CD14-positive monocyte (primary cell): ENCODE results near the gene ZNF506. TPM values are rescaled to one million over a fixed set of nuclear protein-coding genes. Genes with fewer than 3 reads are reported as not detected.
A peak's percentile ranks its signal among the peaks of the same experiment; 100 is the strongest.

Experiments
- DNase-seq, 3 donors: peaks; one replicate each; pipeline ENCODE4 v3.0.0-alpha.2; 2011 to 2022
- H2AFZ ChIP-seq: 2 replicates; pipeline ENCODE4 v1.6.0; 2012; ENCODE audit warnings: mild to moderate bottlenecking, low read depth, low read length, inconsistent platforms; ENCODE audit not compliant: insufficient read depth, poor library complexity, severe bottlenecking
- H3K27ac ChIP-seq, 2 donors: 1 replicate in 1 of 2; 2 replicates in 1 of 2; pipeline ENCODE4 v1.5.1; 2012 to 2013; ENCODE audit warnings: low read length in 2 of 2, control low read depth in 1 of 2, inconsistent platforms in 1 of 2, low read depth in 1 of 2, mild to moderate bottlenecking in 1 of 2
- H3K27me3 ChIP-seq, 2 donors: one replicate each; pipeline versions ENCODE4 v1.6.0 to v1.6.1; 2011 to 2013; ENCODE audit warnings: low read length in 2 of 2; ENCODE audit not compliant: control insufficient read depth in 2 of 2, insufficient read depth in 2 of 2
- H3K36me3 ChIP-seq, 2 donors: replicated peaks in 1 of 2; 1 replicate in 1 of 2; 2 replicates in 1 of 2; pipeline versions ENCODE4 v1.5.1 to v1.6.1; 2012 to 2013; ENCODE audit warnings: low read length in 2 of 2, control low read depth in 1 of 2, inconsistent platforms in 1 of 2, mild to moderate bottlenecking in 1 of 2; ENCODE audit not compliant: insufficient read depth in 2 of 2, control insufficient read depth in 1 of 2
- H3K4me1 ChIP-seq, 2 donors: 1 replicate in 1 of 2; 2 replicates in 1 of 2; pipeline versions ENCODE4 v1.5.1 to v1.6.1; 2012 to 2013; ENCODE audit warnings: low read length in 2 of 2, control low read depth in 1 of 2, inconsistent platforms in 1 of 2, mild to moderate bottlenecking in 1 of 2, moderate library complexity in 1 of 2; ENCODE audit not compliant: insufficient read depth in 2 of 2, control insufficient read depth in 1 of 2
- H3K4me2 ChIP-seq: replicated peaks from 2 replicates; pipeline ENCODE3; 2012; ENCODE audit warnings: low read length, moderate library complexity, mild to moderate bottlenecking; ENCODE audit not compliant: poor library complexity, severe bottlenecking; ENCODE audit errors: extremely low read depth
- H3K4me3 ChIP-seq, 3 experiments: fragments of 200-600 bp in 1 of 3; sonication (generic) in 1 of 3; replicated peaks in 1 of 3; 1 replicate in 2 of 3; 2 replicates in 1 of 3; pipeline ENCODE4 v1.5.1; 2011 to 2013; ENCODE audit warnings: low read length in 3 of 3, mild to moderate bottlenecking in 3 of 3, control low read depth in 2 of 3, low read depth in 2 of 3, inconsistent platforms in 1 of 3, moderate library complexity in 1 of 3
- H3K79me2 ChIP-seq: 2 replicates; pipeline ENCODE4 v1.6.0; 2012; ENCODE audit warnings: mild to moderate bottlenecking, control low read depth, inconsistent platforms, low read length, moderate library complexity; ENCODE audit not compliant: insufficient read depth
- H3K9ac ChIP-seq: 2 replicates; pipeline ENCODE4 v1.6.0; 2017; ENCODE audit warnings: low read length, mild to moderate bottlenecking; ENCODE audit not compliant: insufficient read depth, poor library complexity, severe bottlenecking
- H3K9me3 ChIP-seq, 2 donors: replicated peaks in 1 of 2; 1 replicate in 1 of 2; 2 replicates in 1 of 2; pipeline versions ENCODE4 v1.5.1 to v1.6.1; 2012 to 2013; ENCODE audit warnings: low read length in 2 of 2, control low read depth in 1 of 2; ENCODE audit not compliant: control insufficient read depth in 1 of 2, insufficient read depth in 1 of 2
- H4K20me1 ChIP-seq: 2 replicates; pipeline ENCODE4 v1.6.0; 2012; ENCODE audit warnings: mild to moderate bottlenecking, low read length, control low read depth, moderate library complexity; ENCODE audit not compliant: insufficient read depth
- H3K27ac Mint-ChIP-seq, 7 donors: one replicate each; pipeline ENCODE4 v1.8.0; 2020; ENCODE audit warnings: mild to moderate bottlenecking in 7 of 7, mixed read lengths in 7 of 7, moderate library complexity in 6 of 7, inconsistent platforms in 2 of 7
- H3K27me3 Mint-ChIP-seq, 3 donors: one replicate each; pipeline ENCODE4 v1.8.0; 2021 to 2022; ENCODE audit warnings: low read depth in 3 of 3, mild to moderate bottlenecking in 3 of 3, mixed read lengths in 3 of 3, moderate library complexity in 3 of 3, inconsistent platforms in 1 of 3
- H3K36me3 Mint-ChIP-seq, 2 donors: one replicate each; pipeline ENCODE4 v1.8.0; 2020; ENCODE audit warnings: mixed read lengths in 2 of 2, inconsistent platforms in 1 of 2, mild to moderate bottlenecking in 1 of 2
- H3K4me1 Mint-ChIP-seq: one replicate; pipeline ENCODE4 v1.8.0; 2020; ENCODE audit warnings: mild to moderate bottlenecking, mixed read lengths
- H3K4me3 Mint-ChIP-seq, 2 donors: one replicate each; pipeline ENCODE4 v1.8.0; 2020; ENCODE audit warnings: mild to moderate bottlenecking in 2 of 2, mixed read lengths in 2 of 2, moderate library complexity in 1 of 2
- H3K9me3 Mint-ChIP-seq, 7 donors: one replicate each; pipeline ENCODE4 v1.8.0; 2020 to 2022; ENCODE audit warnings: mixed read lengths in 7 of 7, mild to moderate bottlenecking in 6 of 7, moderate library complexity in 6 of 7, inconsistent platforms in 2 of 7
- WGBS: methylation state at CpG from one replicate; pipeline ENCODE4 v1.1.5; 2013; ENCODE audit warnings: missing lambda C conversion rate; ENCODE audit not compliant: insufficient coverage; 5-methylcytosine and 5-hydroxymethylcytosine counted together
- intact Hi-C, 2 donors: fragments of 100-400 bp; cut with micrococcal nuclease; formaldehyde crosslinking; loops; one replicate each; pipeline versions ENCODE4 v1.15.0 to v1.15.1; 2023
- polyA plus RNA-seq, 3 donors: library from polyadenylated mRNA; depleted of rRNA in 1 of 3; unstranded in 2 of 3; stranded (reverse) in 1 of 3; fragments of 300-500 nt in 2 of 3; fragments of >200 nt in 1 of 3; fragmentation: Illumina TruSeq in 2 of 3; gene quantifications; 1 replicate in 2 of 3; 2 replicates in 1 of 3; pipeline ENCODE4 v1.2.3, GENCODE V29; 2012 to 2021
- TF ChIP-seq, protein P1 (sequence below): fragments of 200-600 bp; IDR thresholded peaks from one replicate; pipeline ENCODE4 v1.8.0; 2022; ENCODE audit warnings: antibody characterized with exemption, mild to moderate bottlenecking

Gene ZNF506
- polyA plus RNA-seq, 3 donors, result 4.1 to 8.3 (median 6.1) TPM

DNA sequence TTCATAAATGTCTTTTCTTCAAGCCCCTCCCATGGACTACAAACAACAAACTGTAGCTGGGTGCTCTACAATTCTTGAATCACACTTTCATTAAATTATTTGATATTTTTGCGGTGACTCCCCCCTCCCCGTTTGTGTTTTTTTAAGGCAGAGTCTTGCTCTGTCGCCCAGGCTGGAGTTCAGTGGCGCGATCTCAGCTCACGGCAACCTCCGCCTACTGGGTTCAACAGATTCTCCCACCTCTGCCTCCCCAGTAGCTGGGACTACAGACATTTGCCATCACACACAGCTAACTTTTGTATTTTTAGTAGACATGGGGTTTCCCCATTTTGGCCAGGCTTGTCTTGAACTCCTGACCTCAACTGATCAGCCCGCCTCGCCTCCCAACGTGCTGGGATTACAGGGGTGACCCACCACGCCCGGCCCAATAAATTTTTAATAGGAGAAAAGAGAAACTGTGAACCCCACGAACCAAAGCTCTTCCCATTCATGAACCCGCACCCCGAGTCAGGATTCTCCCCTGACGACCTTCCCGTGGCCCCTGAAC lies 703 bp downstream of the ZNF506 start:
- peak in 2 of 3 donors; percentile 1 to 5 for DNase-seq
- intact Hi-C loops, result loop anchor here (2.0 to 5.0 kb wide), 5 partner anchors 44 to 154 kb away; partner anchors contain the start of genes ZNF101 (in 1 of the 2), ZNF253 (in 1 of the 2) and ZNF93 (in 1 of the 2)
- Histone ChIP-seq H3K9me3 (peaks cover 77 to 85% of the 10 kb centered on the region in 2 donors), H3K27me3 (no peaks in the 10 kb centered on the region), H3K4me1 (peaks cover 0 to 8% of the 10 kb centered on the region in 2 donors), H3K79me2 (peaks cover 49% of the 10 kb centered on the region), H3K4me3 (peak overlapping the region; percentile 61 to 87 (median 71)), H3K36me3 (peaks cover 5 to 33% of the 10 kb centered on the region in 2 donors), H3K27ac (peak overlapping the region; percentile 86 to 92), H3K4me2 (peak overlapping the region; percentile 72), H4K20me1 (no peaks in the 10 kb centered on the region), H2AFZ (peak overlapping the region; percentile 88), H3K9ac (peak overlapping the region; percentile 81)
- peak overlapping the region; percentile 99 for H3K4me3 Mint-ChIP-seq
- 0% methylated on average over 4 of the region's 17 CpGs for WGBS
- H3K9me3 Mint-ChIP-seq, result peaks cover 37 to 96% (median 91%) of the 10 kb centered on the region in 7 donors
- H3K27me3 Mint-ChIP-seq, result peaks cover 0 to 1% (median 0%) of the 10 kb centered on the region in 3 donors
- TF ChIP-seq, protein P1, sequence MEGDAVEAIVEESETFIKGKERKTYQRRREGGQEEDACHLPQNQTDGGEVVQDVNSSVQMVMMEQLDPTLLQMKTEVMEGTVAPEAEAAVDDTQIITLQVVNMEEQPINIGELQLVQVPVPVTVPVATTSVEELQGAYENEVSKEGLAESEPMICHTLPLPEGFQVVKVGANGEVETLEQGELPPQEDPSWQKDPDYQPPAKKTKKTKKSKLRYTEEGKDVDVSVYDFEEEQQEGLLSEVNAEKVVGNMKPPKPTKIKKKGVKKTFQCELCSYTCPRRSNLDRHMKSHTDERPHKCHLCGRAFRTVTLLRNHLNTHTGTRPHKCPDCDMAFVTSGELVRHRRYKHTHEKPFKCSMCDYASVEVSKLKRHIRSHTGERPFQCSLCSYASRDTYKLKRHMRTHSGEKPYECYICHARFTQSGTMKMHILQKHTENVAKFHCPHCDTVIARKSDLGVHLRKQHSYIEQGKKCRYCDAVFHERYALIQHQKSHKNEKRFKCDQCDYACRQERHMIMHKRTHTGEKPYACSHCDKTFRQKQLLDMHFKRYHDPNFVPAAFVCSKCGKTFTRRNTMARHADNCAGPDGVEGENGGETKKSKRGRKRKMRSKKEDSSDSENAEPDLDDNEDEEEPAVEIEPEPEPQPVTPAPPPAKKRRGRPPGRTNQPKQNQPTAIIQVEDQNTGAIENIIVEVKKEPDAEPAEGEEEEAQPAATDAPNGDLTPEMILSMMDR, result no peak
- peaks cover 9% of the 10 kb centered on the region for H3K4me1 Mint-ChIP-seq
- peak overlapping the region; percentile 95 to 99 (median 98) for H3K27ac Mint-ChIP-seq
- H3K36me3 Mint-ChIP-seq, result peaks cover 29 to 45% of the 10 kb centered on the region in 2 donors

DNA sequence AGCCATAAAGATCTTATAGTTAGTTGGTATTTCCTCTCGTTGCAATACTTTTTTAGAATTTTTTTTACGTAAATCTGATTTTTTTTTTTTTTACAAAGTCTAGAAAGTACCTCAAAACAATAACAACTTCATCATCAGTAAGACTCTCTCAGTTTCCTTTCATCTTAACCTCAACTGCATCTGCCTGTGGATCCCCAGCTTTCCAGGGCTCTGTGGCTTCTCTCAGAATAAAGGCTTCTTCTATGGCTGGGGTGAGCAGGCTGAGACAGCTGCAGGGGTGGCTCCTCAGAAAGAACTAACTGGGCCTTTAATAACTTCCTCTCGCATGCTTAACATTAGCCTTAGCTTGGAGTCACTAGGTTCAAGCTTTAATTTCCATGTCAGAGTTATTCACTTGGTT lies 4.2 kb downstream of the ZNF506 start:
- H4K20me1 ChIP-seq, result no peaks in the 10 kb centered on the region
- H3K27me3 ChIP-seq, result no peaks in the 10 kb centered on the region
- no peak overlapping the region for H3K9ac ChIP-seq
- no peak overlapping the region for H3K27ac Mint-ChIP-seq
- H3K27me3 Mint-ChIP-seq, result peaks cover 0 to 1% (median 0%) of the 10 kb centered on the region in 3 donors
- H3K4me2 ChIP-seq, result no peak overlapping the region
- peaks cover 9% of the 10 kb centered on the region for H3K4me1 Mint-ChIP-seq
- H3K27ac ChIP-seq, result no peak overlapping the region
- DNase-seq, result no peak
- H3K9me3 Mint-ChIP-seq, result peaks cover 51 to 95% (median 87%) of the 10 kb centered on the region in 7 donors
- TF ChIP-seq, protein P1, result no peak
- no peak overlapping the region for H2AFZ ChIP-seq
- H3K4me1 ChIP-seq, result peaks cover 0 to 8% of the 10 kb centered on the region in 2 donors
- peaks cover 7 to 62% of the 10 kb centered on the region in 2 donors for H3K36me3 ChIP-seq
- peaks cover 48 to 72% of the 10 kb centered on the region in 2 donors for H3K36me3 Mint-ChIP-seq
- no peak overlapping the region for H3K4me3 Mint-ChIP-seq
- peaks cover 74% of the 10 kb centered on the region in 2 donors for H3K9me3 ChIP-seq
- no CpG with 5 or more reads among the region's 3 CpGs for WGBS
- intact Hi-C loops, result no loop called here
- H3K4me3 ChIP-seq, result no peak overlapping the region
- peaks cover 76% of the 10 kb centered on the region for H3K79me2 ChIP-seq
